HEK293 (cell line): ENCODE data around the gene BICRA.
A peak's percentile ranks its signal among the peaks of the same experiment; 100 is the strongest.

Experiments used
- ATF2 ChIP-seq: fragments of 450-650 bp; formaldehyde crosslinking; IDR thresholded peaks from 2 replicates; pipeline ENCODE4 v1.5.1; 2016; ENCODE audit warnings: missing biosample characterization, missing genetic modification characterization, low read depth
- BCL11B ChIP-seq: fragments of 450-650 bp; formaldehyde crosslinking; IDR thresholded peaks from 2 replicates; pipeline ENCODE4 v1.5.1; 2016; ENCODE audit warnings: low read depth, missing biosample characterization, missing genetic modification characterization
- FEZF1 ChIP-seq: fragments of 450-650 bp; formaldehyde crosslinking; IDR thresholded peaks from 2 replicates; pipeline ENCODE4 v1.5.1; 2016; ENCODE audit warnings: missing biosample characterization, missing genetic modification characterization
- HIC1 ChIP-seq: fragments of 450-650 bp; formaldehyde crosslinking; IDR thresholded peaks from 2 replicates; pipeline ENCODE4 v1.5.1; 2016; ENCODE audit warnings: missing biosample characterization, missing genetic modification characterization
- IKZF3 ChIP-seq: fragments of 450-650 bp; IDR thresholded peaks from 2 replicates; pipeline ENCODE4 v1.5.0; 2018; ENCODE audit warnings: missing biosample characterization, mild to moderate bottlenecking, missing genetic modification characterization, moderate library complexity
- REPIN1 ChIP-seq: fragments of 450-650 bp; formaldehyde crosslinking; IDR thresholded peaks from 2 replicates; pipeline ENCODE4 v1.5.1; 2017; ENCODE audit warnings: missing biosample characterization, missing genetic modification characterization, low read depth
- SETDB1 ChIP-seq: IDR thresholded peaks from one replicate; pipeline ENCODE4 v1.6.1; 2017; ENCODE audit warnings: mild to moderate bottlenecking, low read length, moderate library complexity, mixed read lengths; ENCODE audit not compliant: insufficient read length
- SP3 ChIP-seq: fragments of 450-650 bp; formaldehyde crosslinking; IDR thresholded peaks from 2 replicates; pipeline ENCODE4 v1.5.1; 2016; ENCODE audit warnings: missing biosample characterization, missing genetic modification characterization
- ZBTB8A ChIP-seq: fragments of 450-650 bp; formaldehyde crosslinking; IDR thresholded peaks from 2 replicates; pipeline ENCODE4 v1.5.1; 2016; ENCODE audit warnings: missing biosample characterization, missing genetic modification characterization
- ZNF121 ChIP-seq: fragments of 450-650 bp; formaldehyde crosslinking; IDR thresholded peaks from 2 replicates; pipeline ENCODE4 v1.5.1; 2016; ENCODE audit warnings: missing biosample characterization, missing genetic modification characterization
- ZNF169 ChIP-seq: fragments of 450-650 bp; formaldehyde crosslinking; IDR thresholded peaks from 2 replicates; pipeline ENCODE4 v1.5.1; 2016; ENCODE audit warnings: missing biosample characterization, missing genetic modification characterization
- ZNF2 ChIP-seq: fragments of 450-650 bp; formaldehyde crosslinking; IDR thresholded peaks from 2 replicates; pipeline ENCODE4 v1.5.1; 2016; ENCODE audit warnings: missing biosample characterization, missing genetic modification characterization
- ZNF221 ChIP-seq: fragments of 450-650 bp; formaldehyde crosslinking; IDR thresholded peaks from 2 replicates; pipeline ENCODE4 v1.5.1; 2017; ENCODE audit warnings: missing biosample characterization, missing genetic modification characterization, borderline replicate concordance
- ZNF239 ChIP-seq: fragments of 450-650 bp; formaldehyde crosslinking; IDR thresholded peaks from 2 replicates; pipeline ENCODE4 v1.5.1; 2016; ENCODE audit warnings: missing biosample characterization, missing genetic modification characterization
- ZNF292 ChIP-seq: fragments of 450-650 bp; formaldehyde crosslinking; IDR thresholded peaks from 2 replicates; pipeline ENCODE4 v1.5.1; 2016; ENCODE audit warnings: low read depth, missing biosample characterization, missing genetic modification characterization, borderline replicate concordance
- ZNF341 ChIP-seq: fragments of 450-650 bp; formaldehyde crosslinking; IDR thresholded peaks from 2 replicates; pipeline ENCODE4; 2016; ENCODE audit warnings: low read depth, missing biosample characterization, missing genetic modification characterization
- ZNF394 ChIP-seq: fragments of 450-650 bp; formaldehyde crosslinking; IDR thresholded peaks from 2 replicates; pipeline ENCODE4 v1.5.1; 2016; ENCODE audit warnings: missing biosample characterization, missing genetic modification characterization, mild to moderate bottlenecking, moderate library complexity, borderline replicate concordance
- ZNF416 ChIP-seq: fragments of 450-650 bp; formaldehyde crosslinking; IDR thresholded peaks from 2 replicates; pipeline ENCODE4 v1.5.1; 2016; ENCODE audit warnings: missing biosample characterization, missing genetic modification characterization
- ZNF510 ChIP-seq: fragments of 450-650 bp; formaldehyde crosslinking; IDR thresholded peaks from 2 replicates; pipeline ENCODE4 v1.5.1; 2018; ENCODE audit warnings: mild to moderate bottlenecking, missing genetic modification characterization, missing biosample characterization; ENCODE audit not compliant: insufficient replicate concordance
- ZNF521 ChIP-seq: fragments of 450-650 bp; formaldehyde crosslinking; IDR thresholded peaks from 2 replicates; pipeline ENCODE4 v1.5.1; 2017; ENCODE audit warnings: missing biosample characterization, mild to moderate bottlenecking, missing genetic modification characterization
- ZNF560 ChIP-seq: fragments of 450-650 bp; formaldehyde crosslinking; IDR thresholded peaks from 2 replicates; pipeline ENCODE4 v1.5.1; 2017; ENCODE audit warnings: missing biosample characterization, missing genetic modification characterization, borderline replicate concordance
- ZNF596 ChIP-seq: fragments of 450-650 bp; IDR thresholded peaks from 2 replicates; pipeline ENCODE4 v1.5.0; 2018; ENCODE audit warnings: missing biosample characterization, mild to moderate bottlenecking, missing genetic modification characterization, moderate library complexity
- ZNF664 ChIP-seq: fragments of 450-650 bp; formaldehyde crosslinking; IDR thresholded peaks from 2 replicates; pipeline ENCODE4 v1.5.1; 2016; ENCODE audit warnings: missing biosample characterization, missing genetic modification characterization
- ZNF677 ChIP-seq: fragments of 450-650 bp; IDR thresholded peaks from 2 replicates; pipeline ENCODE4 v1.5.0; 2018; ENCODE audit warnings: missing biosample characterization, mild to moderate bottlenecking, missing genetic modification characterization, moderate library complexity
- ZSCAN4 ChIP-seq: fragments of 450-650 bp; formaldehyde crosslinking; IDR thresholded peaks from 2 replicates; pipeline ENCODE4 v1.5.1; 2017; ENCODE audit warnings: missing biosample characterization, missing genetic modification characterization
- TF ChIP-seq, protein P1 (sequence below): fragments of 450-650 bp; formaldehyde crosslinking; IDR thresholded peaks from 2 replicates; pipeline ENCODE4 v1.5.1; 2016; ENCODE audit warnings: missing biosample characterization, missing genetic modification characterization
- TF ChIP-seq, protein P2 (sequence below): fragments of 450-650 bp; formaldehyde crosslinking; IDR thresholded peaks from 2 replicates; pipeline ENCODE4 v1.5.0; 2017; ENCODE audit warnings: missing biosample characterization, missing genetic modification characterization, borderline replicate concordance
- TF ChIP-seq, protein P3 (sequence below): fragments of 450-650 bp; formaldehyde crosslinking; IDR thresholded peaks from 2 replicates; pipeline ENCODE4 v1.5.1; 2016; ENCODE audit warnings: missing biosample characterization, missing genetic modification characterization

The BICRA gene

DNA sequence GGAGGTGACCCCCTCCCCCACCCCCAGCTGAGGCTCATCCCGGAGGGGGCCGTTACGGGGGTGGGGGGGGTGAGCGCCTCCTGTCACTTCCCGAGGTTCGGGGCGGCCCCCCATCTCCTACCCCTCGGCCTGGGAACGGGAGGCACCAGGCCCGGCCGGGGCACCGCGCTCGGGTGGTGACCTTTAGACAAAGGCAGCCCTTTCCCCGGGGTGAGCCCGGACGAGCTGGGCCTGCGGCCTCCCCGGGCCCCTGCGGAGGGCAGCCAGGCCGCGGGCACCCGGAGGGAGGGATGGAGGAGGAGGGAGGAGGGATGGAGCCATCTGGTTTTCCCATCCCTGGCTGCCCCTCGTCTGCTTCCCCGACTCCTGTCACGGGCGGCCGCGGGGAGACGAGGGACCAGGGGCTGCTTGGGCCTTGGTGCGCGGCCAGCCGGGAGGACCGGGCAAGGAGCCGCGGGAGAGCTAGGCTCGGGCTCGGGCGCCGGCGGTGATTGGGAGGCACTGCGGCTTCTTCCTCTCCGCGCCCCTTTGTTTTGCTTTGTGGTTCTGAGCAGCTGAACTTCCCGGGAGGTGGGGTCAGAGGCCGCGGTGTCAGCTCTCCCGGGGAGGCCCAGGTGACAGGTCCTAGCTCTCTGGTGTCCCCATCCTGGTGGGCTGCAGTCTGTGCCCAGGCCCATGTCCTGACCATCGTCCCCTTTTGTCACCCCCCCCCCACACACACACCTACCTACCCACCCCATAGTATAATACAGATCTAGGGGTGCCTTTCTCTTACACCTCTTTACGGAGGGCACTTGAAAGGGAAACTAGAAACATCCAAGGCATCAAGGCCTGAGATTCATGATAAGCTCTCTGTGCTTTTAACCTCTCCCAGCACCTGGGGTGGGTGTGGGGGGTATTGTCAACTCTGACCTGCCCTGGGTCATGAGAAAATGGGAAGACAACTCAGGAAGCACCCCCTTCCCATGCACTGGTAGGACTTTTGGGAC, 1.3 kb downstream of the BICRA start (continued):
- TF ChIP-seq, protein P1, sequence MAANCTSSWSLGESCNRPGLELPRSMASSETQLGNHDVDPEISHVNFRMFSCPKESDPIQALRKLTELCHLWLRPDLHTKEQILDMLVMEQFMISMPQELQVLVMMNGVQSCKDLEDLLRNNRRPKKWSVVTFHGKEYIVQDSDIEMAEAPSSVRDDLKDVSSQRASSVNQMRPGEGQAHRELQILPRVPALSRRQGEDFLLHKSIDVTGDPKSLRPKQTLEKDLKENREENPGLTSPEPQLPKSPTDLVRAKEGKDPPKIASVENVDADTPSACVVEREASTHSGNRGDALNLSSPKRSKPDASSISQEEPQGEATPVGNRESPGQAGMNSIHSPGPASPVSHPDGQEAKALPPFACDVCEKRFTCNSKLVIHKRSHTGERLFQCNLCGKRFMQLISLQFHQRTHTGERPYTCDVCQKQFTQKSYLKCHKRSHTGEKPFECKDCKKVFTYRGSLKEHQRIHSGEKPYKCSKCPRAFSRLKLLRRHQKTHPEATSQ (tag by site-specific recombination) = no peak
- TF ChIP-seq REPIN1 (tag by site-specific recombination) (no peak), SP3 (tag by site-specific recombination) (peak; percentile 20; the same call in 1 of the 2 replicates), ZNF510 (tag by site-specific recombination) (no peak), ZNF2 (tag by site-specific recombination) (no peak), HIC1 (tag by site-specific recombination) (peak; percentile 37; the same call in 1 of the 2 replicates), ZSCAN4 (no peak), FEZF1 (no peak), ZNF664 (no peak), ZNF221 (no peak), BCL11B (tag by site-specific recombination) (no peak), ZBTB8A (tag by site-specific recombination) (peak; percentile 44; the same call in 1 of the 2 replicates), ZNF169 (tag by site-specific recombination) (no peak), ZNF341 (0 out of 2 replicates have a peak, but pooled peaks have one; percentile 12), ZNF121 (no peak), ZNF239 (no peak), ZNF596 (tag by site-specific recombination) (no peak), ZNF292 (tag by site-specific recombination) (no peak), ZNF394 (tag by site-specific recombination) (no peak), ZNF416 (no peak), ZNF521 (tag by site-specific recombination) (no peak), SETDB1 (no peak), ZNF560 (tag by site-specific recombination) (no peak), IKZF3 (tag by site-specific recombination) (0 out of 2 replicates have a peak, but pooled peaks have one; percentile 37), ATF2 (tag by site-specific recombination) (no peak), ZNF677 (tag by site-specific recombination) (no peak)
- TF ChIP-seq, protein P2, sequence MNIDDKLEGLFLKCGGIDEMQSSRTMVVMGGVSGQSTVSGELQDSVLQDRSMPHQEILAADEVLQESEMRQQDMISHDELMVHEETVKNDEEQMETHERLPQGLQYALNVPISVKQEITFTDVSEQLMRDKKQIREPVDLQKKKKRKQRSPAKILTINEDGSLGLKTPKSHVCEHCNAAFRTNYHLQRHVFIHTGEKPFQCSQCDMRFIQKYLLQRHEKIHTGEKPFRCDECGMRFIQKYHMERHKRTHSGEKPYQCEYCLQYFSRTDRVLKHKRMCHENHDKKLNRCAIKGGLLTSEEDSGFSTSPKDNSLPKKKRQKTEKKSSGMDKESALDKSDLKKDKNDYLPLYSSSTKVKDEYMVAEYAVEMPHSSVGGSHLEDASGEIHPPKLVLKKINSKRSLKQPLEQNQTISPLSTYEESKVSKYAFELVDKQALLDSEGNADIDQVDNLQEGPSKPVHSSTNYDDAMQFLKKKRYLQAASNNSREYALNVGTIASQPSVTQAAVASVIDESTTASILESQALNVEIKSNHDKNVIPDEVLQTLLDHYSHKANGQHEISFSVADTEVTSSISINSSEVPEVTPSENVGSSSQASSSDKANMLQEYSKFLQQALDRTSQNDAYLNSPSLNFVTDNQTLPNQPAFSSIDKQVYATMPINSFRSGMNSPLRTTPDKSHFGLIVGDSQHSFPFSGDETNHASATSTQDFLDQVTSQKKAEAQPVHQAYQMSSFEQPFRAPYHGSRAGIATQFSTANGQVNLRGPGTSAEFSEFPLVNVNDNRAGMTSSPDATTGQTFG = no peak
- TF ChIP-seq, protein P3, sequence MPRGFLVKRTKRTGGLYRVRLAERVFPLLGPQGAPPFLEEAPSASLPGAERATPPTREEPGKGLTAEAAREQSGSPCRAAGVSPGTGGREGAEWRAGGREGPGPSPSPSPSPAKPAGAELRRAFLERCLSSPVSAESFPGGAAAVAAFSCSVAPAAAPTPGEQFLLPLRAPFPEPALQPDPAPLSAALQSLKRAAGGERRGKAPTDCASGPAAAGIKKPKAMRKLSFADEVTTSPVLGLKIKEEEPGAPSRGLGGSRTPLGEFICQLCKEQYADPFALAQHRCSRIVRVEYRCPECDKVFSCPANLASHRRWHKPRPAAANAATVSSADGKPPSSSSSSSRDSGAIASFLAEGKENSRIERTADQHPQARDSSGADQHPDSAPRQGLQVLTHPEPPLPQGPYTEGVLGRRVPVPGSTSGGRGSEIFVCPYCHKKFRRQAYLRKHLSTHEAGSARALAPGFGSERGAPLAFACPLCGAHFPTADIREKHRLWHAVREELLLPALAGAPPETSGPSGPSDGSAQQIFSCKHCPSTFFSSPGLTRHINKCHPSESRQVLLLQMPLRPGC (tag by site-specific recombination) = no peak
